Mucosa of gallbladder (tissue), 1 donor: ENCODE results near the gene STXBP4. TPM values are rescaled to one million over a fixed set of nuclear protein-coding genes. Genes with fewer than 3 reads are reported as not detected.

ENCODE experiments used
- total RNA-seq: library from RNA; stranded (reverse); gene quantifications from one replicate; pipeline ENCODE4 v1.2.1, GENCODE V29; 2021
- donor health status: DM: no; HTN: no; CAD: no.

The STXBP4 gene
- total RNA-seq, 1 donor from 2014 or later = 25.9 TPM

Other genes starting within 250 kb of the STXBP4 start
- 61.7 TPM for gene TOM1L1, start 67.9 kb upstream of the STXBP4 start, total RNA-seq
- gene COX11, start 111 bp upstream of the STXBP4 start, total RNA-seq = 60.8 TPM